ENCODE data around the gene AKAP8L.
"Not testable (repeated sequence)": the region's sequence is repeated elsewhere in the genome, so short reads cannot be mapped to it uniquely, and the experiment has no call there.

GRCh38 chr19:15335992-15336391, 82.8 kb downstream of the AKAP8L start:
- TF ChIP-seq EZH2 (IDR thresholded peaks at IDR 0.05); FOXP2 (optimal IDR thresholded peaks at IDR 0.05; ENCODE audit: control extremely low read depth, extremely low read length, insufficient read depth); POLR2AphosphoS5 (IDR thresholded peaks at IDR 0.05; ENCODE audit: borderline replicate concordance, low read depth, low read length): not testable (repeated sequence)
